Measurements from ENCODE around the gene PLPP4. TPM values are rescaled to one million over a fixed set of nuclear protein-coding genes. Genes with fewer than 3 reads are reported as not detected.

The PLPP4 gene
- total RNA-seq, 1 donor from 2014 or later = 5.3 TPM

- DNase-seq (ENCODE audit: low read depth) = no peak
- TF ChIP-seq CTCF (IDR thresholded peaks at IDR 0.05; ENCODE audit: insufficient read depth, low read length, poor library complexity, severe bottlenecking) = no peak
- Histone ChIP-seq H3K27me3 (ENCODE audit: control insufficient read depth, insufficient read depth, low read length) (no peaks in the 10 kb centered on the region), H3K36me3 (ENCODE audit: control insufficient read depth, insufficient read depth, low read length) (no peaks in the 10 kb centered on the region), H3K4me3 (ENCODE audit: low read depth, low read length) (no peak overlapping the region)
Measured at GRCh38 chr10:120429395-120429794, 27.6 kb upstream of the PLPP4 start.

- no peak for TF ChIP-seq CTCF (IDR thresholded peaks at IDR 0.05; ENCODE audit: insufficient read depth, low read length, poor library complexity, severe bottlenecking)
- H3K36me3 ChIP-seq (ENCODE audit: control insufficient read depth, insufficient read depth, low read length) = no peaks in the 10 kb centered on the region
- H3K27me3 ChIP-seq (ENCODE audit: control insufficient read depth, insufficient read depth, low read length) = no peaks in the 10 kb centered on the region
- no peak for DNase-seq (ENCODE audit: low read depth)
- H3K4me3 ChIP-seq (ENCODE audit: low read depth, low read length) = no peak overlapping the region
Measured at GRCh38 chr10:120431251-120431651, 25.8 kb upstream of the PLPP4 start.

GRCh38 chr10:120432209-120432608, 24.8 kb upstream of the PLPP4 start:
- Histone ChIP-seq H3K27me3 (ENCODE audit: control insufficient read depth, insufficient read depth, low read length) (no peaks in the 10 kb centered on the region), H3K4me3 (ENCODE audit: low read depth, low read length) (no peak overlapping the region), H3K36me3 (ENCODE audit: control insufficient read depth, insufficient read depth, low read length) (no peaks in the 10 kb centered on the region)
- TF ChIP-seq CTCF (IDR thresholded peaks at IDR 0.05; ENCODE audit: insufficient read depth, low read length, poor library complexity, severe bottlenecking) = no peak
- DNase-seq (ENCODE audit: low read depth) = no peak

GRCh38 chr10:120433141-120433540, 23.9 kb upstream of the PLPP4 start:
- no peak for DNase-seq (ENCODE audit: low read depth)
- H3K36me3 ChIP-seq (ENCODE audit: control insufficient read depth, insufficient read depth, low read length) = no peaks in the 10 kb centered on the region
- no peaks in the 10 kb centered on the region for H3K27me3 ChIP-seq (ENCODE audit: control insufficient read depth, insufficient read depth, low read length)
- H3K4me3 ChIP-seq (ENCODE audit: low read depth, low read length) = no peak overlapping the region
- no peak for TF ChIP-seq CTCF (IDR thresholded peaks at IDR 0.05; ENCODE audit: insufficient read depth, low read length, poor library complexity, severe bottlenecking)

- Histone ChIP-seq H3K27me3 (ENCODE audit: control insufficient read depth, insufficient read depth, low read length) (no peaks in the 10 kb centered on the region), H3K4me3 (ENCODE audit: low read depth, low read length) (no peak overlapping the region), H3K36me3 (ENCODE audit: control insufficient read depth, insufficient read depth, low read length) (no peaks in the 10 kb centered on the region)
- no peak for DNase-seq (ENCODE audit: low read depth)
- no peak for TF ChIP-seq CTCF (IDR thresholded peaks at IDR 0.05; ENCODE audit: insufficient read depth, low read length, poor library complexity, severe bottlenecking)
Measured at GRCh38 chr10:120436439-120437112, 20.5 kb upstream of the PLPP4 start.

- Histone ChIP-seq H3K36me3 (ENCODE audit: control insufficient read depth, insufficient read depth, low read length) (no peaks in the 10 kb centered on the region), H3K4me3 (ENCODE audit: low read depth, low read length) (no peak overlapping the region), H3K27me3 (ENCODE audit: control insufficient read depth, insufficient read depth, low read length) (no peaks in the 10 kb centered on the region)
- TF ChIP-seq CTCF (IDR thresholded peaks at IDR 0.05; ENCODE audit: insufficient read depth, low read length, poor library complexity, severe bottlenecking) = no peak
- DNase-seq (ENCODE audit: low read depth) = no peak
Measured at GRCh38 chr10:120437541-120437940, 19.5 kb upstream of the PLPP4 start.

All from kidney epithelial cell (primary cell).